Measurements from ENCODE around the gene FAM241A.

FAM241A gene

GRCh38 chr4:112222219-112222955, 77.1 kb downstream of the FAM241A start:
- H3K9me3 ChIP-seq (ENCODE audit: insufficient read depth, low read length), result no peaks in the 10 kb centered on the region
- no peak overlapping the region for H3K4me2 ChIP-seq (ENCODE audit: low read length)
- no peak overlapping the region for H3K4me3 ChIP-seq (ENCODE audit: low read length)
- H4K20me1 ChIP-seq (ENCODE audit: insufficient read depth, low read length), result no peaks in the 10 kb centered on the region
- no peak overlapping the region for H2AFZ ChIP-seq (ENCODE audit: low read depth, low read length)
- H3K36me3 ChIP-seq (replicated peaks; ENCODE audit: low read depth, low read length), result no peaks in the 10 kb centered on the region
- H3K79me2 ChIP-seq (ENCODE audit: low read length), result no peaks in the 10 kb centered on the region
- no peak overlapping the region for H3K9ac ChIP-seq (ENCODE audit: low read length)
- H3K27me3 ChIP-seq (ENCODE audit: low read depth, low read length), result no peaks in the 10 kb centered on the region
- H3K4me1 ChIP-seq (ENCODE audit: low read length), result no peaks in the 10 kb centered on the region
- no peak overlapping the region for H3K27ac ChIP-seq (ENCODE audit: low read length)
- TF ChIP-seq EZH2phosphoT487 (IDR thresholded peaks at IDR 0.05; ENCODE audit: low read depth), result no peak
- TF ChIP-seq, protein P1, sequence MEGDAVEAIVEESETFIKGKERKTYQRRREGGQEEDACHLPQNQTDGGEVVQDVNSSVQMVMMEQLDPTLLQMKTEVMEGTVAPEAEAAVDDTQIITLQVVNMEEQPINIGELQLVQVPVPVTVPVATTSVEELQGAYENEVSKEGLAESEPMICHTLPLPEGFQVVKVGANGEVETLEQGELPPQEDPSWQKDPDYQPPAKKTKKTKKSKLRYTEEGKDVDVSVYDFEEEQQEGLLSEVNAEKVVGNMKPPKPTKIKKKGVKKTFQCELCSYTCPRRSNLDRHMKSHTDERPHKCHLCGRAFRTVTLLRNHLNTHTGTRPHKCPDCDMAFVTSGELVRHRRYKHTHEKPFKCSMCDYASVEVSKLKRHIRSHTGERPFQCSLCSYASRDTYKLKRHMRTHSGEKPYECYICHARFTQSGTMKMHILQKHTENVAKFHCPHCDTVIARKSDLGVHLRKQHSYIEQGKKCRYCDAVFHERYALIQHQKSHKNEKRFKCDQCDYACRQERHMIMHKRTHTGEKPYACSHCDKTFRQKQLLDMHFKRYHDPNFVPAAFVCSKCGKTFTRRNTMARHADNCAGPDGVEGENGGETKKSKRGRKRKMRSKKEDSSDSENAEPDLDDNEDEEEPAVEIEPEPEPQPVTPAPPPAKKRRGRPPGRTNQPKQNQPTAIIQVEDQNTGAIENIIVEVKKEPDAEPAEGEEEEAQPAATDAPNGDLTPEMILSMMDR (IDR thresholded peaks at IDR 0.05; ENCODE audit: low read depth, low read length), result no peak

- no peak overlapping the region for H3K9ac ChIP-seq (ENCODE audit: low read length)
- H3K9me3 ChIP-seq (ENCODE audit: insufficient read depth, low read length), result no peaks in the 10 kb centered on the region
- H3K79me2 ChIP-seq (ENCODE audit: low read length), result peaks cover 2% of the 10 kb centered on the region; the same call in 1 of the 2 replicates
- TF ChIP-seq EZH2phosphoT487 (IDR thresholded peaks at IDR 0.05; ENCODE audit: low read depth), result no peak
- TF ChIP-seq, protein P1 (IDR thresholded peaks at IDR 0.05; ENCODE audit: low read depth, low read length), result no peak
- H3K36me3 ChIP-seq (replicated peaks; ENCODE audit: low read depth, low read length), result no peaks in the 10 kb centered on the region
- H4K20me1 ChIP-seq (ENCODE audit: insufficient read depth, low read length), result no peaks in the 10 kb centered on the region
- H3K27ac ChIP-seq (ENCODE audit: low read length), result no peak overlapping the region
- H3K4me3 ChIP-seq (ENCODE audit: low read length), result no peak overlapping the region
- no peaks in the 10 kb centered on the region for H3K27me3 ChIP-seq (ENCODE audit: low read depth, low read length)
- H2AFZ ChIP-seq (ENCODE audit: low read depth, low read length), result no peak overlapping the region
- no peak overlapping the region for H3K4me2 ChIP-seq (ENCODE audit: low read length)
- H3K4me1 ChIP-seq (ENCODE audit: low read length), result peaks cover 5% of the 10 kb centered on the region
These were observed 79.9 kb downstream of the FAM241A start for GRCh38 chr4:112225157-112225556.

- Histone ChIP-seq H3K27ac (ENCODE audit: low read length) (peak overlapping the region; percentile 86), H3K36me3 (replicated peaks; ENCODE audit: low read depth, low read length) (no peaks in the 10 kb centered on the region), H3K4me1 (ENCODE audit: low read length) (peaks cover 27% of the 10 kb centered on the region), H3K9ac (ENCODE audit: low read length) (peak overlapping the region; percentile 88), H3K27me3 (ENCODE audit: low read depth, low read length) (no peaks in the 10 kb centered on the region), H3K79me2 (ENCODE audit: low read length) (peaks cover 51% of the 10 kb centered on the region), H3K4me2 (ENCODE audit: low read length) (peak overlapping the region; percentile 72), H2AFZ (ENCODE audit: low read depth, low read length) (peak overlapping the region; percentile 66), H3K4me3 (ENCODE audit: low read length) (peak overlapping the region; percentile 85), H3K9me3 (ENCODE audit: insufficient read depth, low read length) (no peaks in the 10 kb centered on the region), H4K20me1 (ENCODE audit: insufficient read depth, low read length) (peaks cover 14% of the 10 kb centered on the region; the same call in 1 of the 2 replicates)
- TF ChIP-seq, protein P1 (IDR thresholded peaks at IDR 0.05; ENCODE audit: low read depth, low read length), result no peak
- TF ChIP-seq EZH2phosphoT487 (IDR thresholded peaks at IDR 0.05; ENCODE audit: low read depth), result no peak
These were observed 85.9 kb downstream of the FAM241A start for GRCh38 chr4:112230879-112231778.

Data from OCI-LY3 (cell line).